HG02763 (cell line): ENCODE results near the gene ETF1.

ENCODE experiments used
- ATAC-seq: cut with Tn5 transposase; IDR thresholded peaks from one replicate; pipeline ENCODE4 v1.9.1; 2021; ENCODE audit warnings: mild to moderate bottlenecking, moderate library complexity; ENCODE audit not compliant: unreplicated experiment

ETF1 gene

GRCh38 chr5:138465261-138466124, 77.5 kb downstream of the ETF1 start, which contains the start of gene EGR1:
EGR1 (plus strand) TSS chr5:138465479; CDS start chr5:138465762, 283 bp downstream.
- peak; percentile 53 for ATAC-seq

- peak; percentile 70 for ATAC-seq
These were observed 78.4 kb downstream of the ETF1 start for GRCh38 chr5:138464388-138465260.

GRCh38 chr5:138464008-138464387, 79.0 kb downstream of the ETF1 start:
- ATAC-seq: peak; percentile 37

GRCh38 chr5:138463419-138464007, 79.5 kb downstream of the ETF1 start:
- ATAC-seq: no peak

- no peak for ATAC-seq
These were observed 81.5 kb downstream of the ETF1 start for GRCh38 chr5:138461343-138462125.

- no peak for ATAC-seq
These were observed 82.9 kb downstream of the ETF1 start for GRCh38 chr5:138460032-138460693.

- ATAC-seq: no peak
These were observed 83.6 kb downstream of the ETF1 start for GRCh38 chr5:138459311-138459933.

- ATAC-seq: no peak
These were observed 84.2 kb downstream of the ETF1 start for GRCh38 chr5:138458856-138459255.

GRCh38 chr5:138458384-138458783, 84.7 kb downstream of the ETF1 start:
- no peak for ATAC-seq

- ATAC-seq: no peak
These were observed 85.3 kb downstream of the ETF1 start for GRCh38 chr5:138457531-138458275.
